ENCODE results near the gene ALKBH5. TPM values are rescaled to one million over a fixed set of nuclear protein-coding genes. Genes with fewer than 3 reads are reported as not detected.

The ALKBH5 gene
- total RNA-seq, 4 donors from 2014 or later: 188 to 271 (median 224) TPM

GRCh38 chr17:18230288-18231141 lies 46.9 kb downstream of the ALKBH5 start:
- no peaks in the 10 kb centered on the region for H3K9me3 ChIP-seq
- no peaks in the 10 kb centered on the region for H3K27me3 ChIP-seq
- no peak for DNase-seq
- no peak for ATAC-seq
- no peak overlapping the region for H3K27ac ChIP-seq
- peaks cover 8 to 9% of the 10 kb centered on the region in 2 donors for H3K4me1 ChIP-seq
- no peak overlapping the region for H3K4me3 ChIP-seq
- peaks cover 0 to 7% of the 10 kb centered on the region in 2 donors for H3K36me3 ChIP-seq
- intact Hi-C loops (cut with DNase I; ENCODE audit: low total_unique reads): no loop called here
- TF ChIP-seq, protein P1, sequence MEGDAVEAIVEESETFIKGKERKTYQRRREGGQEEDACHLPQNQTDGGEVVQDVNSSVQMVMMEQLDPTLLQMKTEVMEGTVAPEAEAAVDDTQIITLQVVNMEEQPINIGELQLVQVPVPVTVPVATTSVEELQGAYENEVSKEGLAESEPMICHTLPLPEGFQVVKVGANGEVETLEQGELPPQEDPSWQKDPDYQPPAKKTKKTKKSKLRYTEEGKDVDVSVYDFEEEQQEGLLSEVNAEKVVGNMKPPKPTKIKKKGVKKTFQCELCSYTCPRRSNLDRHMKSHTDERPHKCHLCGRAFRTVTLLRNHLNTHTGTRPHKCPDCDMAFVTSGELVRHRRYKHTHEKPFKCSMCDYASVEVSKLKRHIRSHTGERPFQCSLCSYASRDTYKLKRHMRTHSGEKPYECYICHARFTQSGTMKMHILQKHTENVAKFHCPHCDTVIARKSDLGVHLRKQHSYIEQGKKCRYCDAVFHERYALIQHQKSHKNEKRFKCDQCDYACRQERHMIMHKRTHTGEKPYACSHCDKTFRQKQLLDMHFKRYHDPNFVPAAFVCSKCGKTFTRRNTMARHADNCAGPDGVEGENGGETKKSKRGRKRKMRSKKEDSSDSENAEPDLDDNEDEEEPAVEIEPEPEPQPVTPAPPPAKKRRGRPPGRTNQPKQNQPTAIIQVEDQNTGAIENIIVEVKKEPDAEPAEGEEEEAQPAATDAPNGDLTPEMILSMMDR (IDR thresholded peaks at IDR 0.05 in 4 of 5, conservative IDR thresholded peaks at IDR 0.05 in 1 of 5): no peak
- TF ChIP-seq POLR2A (IDR thresholded peaks at IDR 0.05): no peak
- in situ Hi-C loops (cut with MboI; ENCODE audit: low sequenced_read_pairs in 4 of 4): no loop called here

DNA sequence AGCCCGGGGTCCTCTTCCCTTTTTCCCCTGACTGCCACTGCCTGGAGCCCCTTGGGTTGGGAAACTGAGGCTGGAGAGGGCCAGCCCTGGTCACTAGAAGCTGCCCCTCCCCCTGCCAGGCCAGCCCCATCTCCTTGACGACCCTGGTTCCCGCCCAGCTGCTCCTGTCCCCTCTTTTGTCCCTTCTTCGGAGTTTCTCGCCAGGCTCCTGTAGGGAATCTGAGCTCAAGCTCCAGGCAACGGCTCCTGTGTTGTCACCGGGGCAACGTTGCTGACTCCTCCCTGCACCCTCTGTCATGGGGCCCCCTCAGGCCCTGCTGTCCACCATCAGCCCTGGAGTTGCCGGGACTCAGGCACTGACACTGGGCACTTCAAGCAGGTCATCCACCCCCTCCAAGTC lies 47.5 kb downstream of the ALKBH5 start:
- Histone ChIP-seq H3K9me3 (no peaks in the 10 kb centered on the region), H3K4me3 (no peak overlapping the region), H3K36me3 (peaks cover 0 to 7% of the 10 kb centered on the region in 2 donors), H3K27me3 (no peaks in the 10 kb centered on the region), H3K4me1 (peaks cover 6% of the 10 kb centered on the region in 2 donors), H3K27ac (no peak overlapping the region)
- in situ Hi-C loops (cut with MboI; ENCODE audit: low sequenced_read_pairs in 4 of 4): no loop called here
- intact Hi-C loops (cut with DNase I; ENCODE audit: low total_unique reads): no loop called here
- DNase-seq: no peak
- ATAC-seq: no peak
- no peak for TF ChIP-seq POLR2A (IDR thresholded peaks at IDR 0.05)
- TF ChIP-seq, protein P1 (IDR thresholded peaks at IDR 0.05 in 4 of 5, conservative IDR thresholded peaks at IDR 0.05 in 1 of 5): no peak

GRCh38 chr17:18233803-18234518 lies 50.3 kb downstream of the ALKBH5 start:
- H3K9me3 ChIP-seq: no peaks in the 10 kb centered on the region
- DNase-seq (no peak), ATAC-seq (no peak)
- H3K27me3 ChIP-seq: no peaks in the 10 kb centered on the region
- H3K36me3 ChIP-seq: peaks cover 0 to 7% of the 10 kb centered on the region in 2 donors
- no peaks in the 10 kb centered on the region for H3K4me1 ChIP-seq
- TF ChIP-seq, protein P1 (IDR thresholded peaks at IDR 0.05 in 4 of 5, conservative IDR thresholded peaks at IDR 0.05 in 1 of 5): no peak
- TF ChIP-seq POLR2A (IDR thresholded peaks at IDR 0.05): no peak
- H3K27ac ChIP-seq: no peak overlapping the region
- intact Hi-C loops (cut with DNase I; ENCODE audit: low total_unique reads): no loop called here
- in situ Hi-C loops (cut with MboI; ENCODE audit: low sequenced_read_pairs in 4 of 4): no loop called here
- no peak overlapping the region for H3K4me3 ChIP-seq

- no peaks in the 10 kb centered on the region for H3K9me3 ChIP-seq
- in situ Hi-C loops (cut with MboI; ENCODE audit: low sequenced_read_pairs in 4 of 4): no loop called here
- H3K4me1 ChIP-seq: no peaks in the 10 kb centered on the region
- peaks cover 0 to 7% of the 10 kb centered on the region in 2 donors for H3K36me3 ChIP-seq
- H3K4me3 ChIP-seq: no peak overlapping the region
- H3K27me3 ChIP-seq: no peaks in the 10 kb centered on the region
- ATAC-seq (no peak), DNase-seq (no peak)
- TF ChIP-seq, protein P1 (IDR thresholded peaks at IDR 0.05 in 4 of 5, conservative IDR thresholded peaks at IDR 0.05 in 1 of 5): no peak
- TF ChIP-seq POLR2A (IDR thresholded peaks at IDR 0.05): no peak
- intact Hi-C loops (cut with DNase I; ENCODE audit: low total_unique reads): no loop called here
- no peak overlapping the region for H3K27ac ChIP-seq
Measured at GRCh38 chr17:18234853-18235380, 51.3 kb downstream of the ALKBH5 start.
